ENCODE measurements around the gene SLC12A1. TPM values are rescaled to one million over a fixed set of nuclear protein-coding genes. Genes with fewer than 3 reads are reported as not detected.

SLC12A1 gene
- total and polyA plus RNA-seq, 2 experiments from 2014 or later = 0.57 to 0.59 TPM

GRCh38 chr15:48182749-48183148 is 23.4 kb upstream of the SLC12A1 start:
- ATAC-seq = no peak
- H3K79me2 ChIP-seq (replicated peaks; ENCODE audit: insufficient read depth) = no peaks in the 10 kb centered on the region
- no peak overlapping the region for H3K4me2 ChIP-seq
- H3K4me3 ChIP-seq = no peak overlapping the region
- Mint-ChIP-seq H3K9me3 (no peaks in the 10 kb centered on the region; the same call in 2 of the 3 replicates), H3K36me3 (ENCODE audit: low read depth) (no peaks in the 10 kb centered on the region), H3K27ac (no peak overlapping the region), H3K4me1 (peaks cover 16% of the 10 kb centered on the region), H3K27me3 (ENCODE audit: insufficient read depth, low read depth, poor library complexity) (peaks cover 2% of the 10 kb centered on the region), H3K4me3 (no peak overlapping the region)
- H2AFZ ChIP-seq = no peak overlapping the region; the same call in 1 of the 2 replicates
- H3K27ac ChIP-seq (ENCODE audit: low read depth) = no peak overlapping the region
- peaks cover 7% of the 10 kb centered on the region for H3K4me1 ChIP-seq (ENCODE audit: insufficient read depth)
- TF ChIP-seq STAT1 (IDR thresholded peaks at IDR 0.05; ENCODE audit: unreplicated experiment) (no peak), ZNF331 (CRISPR knock-in tag; IDR thresholded peaks at IDR 0.05; ENCODE audit: low read depth) (no peak), JUNB (IDR thresholded peaks at IDR 0.05; ENCODE audit: unreplicated experiment) (no peak), NANOG (IDR thresholded peaks at IDR 0.05; ENCODE audit: borderline replicate concordance) (no peak), CREB1 (CRISPR knock-in tag; IDR thresholded peaks at IDR 0.05; ENCODE audit: low read depth) (no peak), EZH2 (IDR thresholded peaks at IDR 0.05; ENCODE audit: low read depth, unreplicated experiment) (no peak), REST (IDR thresholded peaks at IDR 0.05; ENCODE audit: unreplicated experiment) (no peak), EZH2phosphoT487 (IDR thresholded peaks at IDR 0.05; ENCODE audit: unreplicated experiment) (no peak), ZNF462 (CRISPR knock-in tag; IDR thresholded peaks at IDR 0.05) (no peak), POLR2AphosphoS5 (IDR thresholded peaks at IDR 0.05; ENCODE audit: low read depth) (no peak), ZNF114 (CRISPR knock-in tag; IDR thresholded peaks at IDR 0.05) (no peak)
- TF ChIP-seq, protein P1, sequence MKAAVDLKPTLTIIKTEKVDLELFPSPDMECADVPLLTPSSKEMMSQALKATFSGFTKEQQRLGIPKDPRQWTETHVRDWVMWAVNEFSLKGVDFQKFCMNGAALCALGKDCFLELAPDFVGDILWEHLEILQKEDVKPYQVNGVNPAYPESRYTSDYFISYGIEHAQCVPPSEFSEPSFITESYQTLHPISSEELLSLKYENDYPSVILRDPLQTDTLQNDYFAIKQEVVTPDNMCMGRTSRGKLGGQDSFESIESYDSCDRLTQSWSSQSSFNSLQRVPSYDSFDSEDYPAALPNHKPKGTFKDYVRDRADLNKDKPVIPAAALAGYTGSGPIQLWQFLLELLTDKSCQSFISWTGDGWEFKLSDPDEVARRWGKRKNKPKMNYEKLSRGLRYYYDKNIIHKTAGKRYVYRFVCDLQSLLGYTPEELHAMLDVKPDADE (IDR thresholded peaks at IDR 0.05) = no peak
- TF ChIP-seq, protein P2, sequence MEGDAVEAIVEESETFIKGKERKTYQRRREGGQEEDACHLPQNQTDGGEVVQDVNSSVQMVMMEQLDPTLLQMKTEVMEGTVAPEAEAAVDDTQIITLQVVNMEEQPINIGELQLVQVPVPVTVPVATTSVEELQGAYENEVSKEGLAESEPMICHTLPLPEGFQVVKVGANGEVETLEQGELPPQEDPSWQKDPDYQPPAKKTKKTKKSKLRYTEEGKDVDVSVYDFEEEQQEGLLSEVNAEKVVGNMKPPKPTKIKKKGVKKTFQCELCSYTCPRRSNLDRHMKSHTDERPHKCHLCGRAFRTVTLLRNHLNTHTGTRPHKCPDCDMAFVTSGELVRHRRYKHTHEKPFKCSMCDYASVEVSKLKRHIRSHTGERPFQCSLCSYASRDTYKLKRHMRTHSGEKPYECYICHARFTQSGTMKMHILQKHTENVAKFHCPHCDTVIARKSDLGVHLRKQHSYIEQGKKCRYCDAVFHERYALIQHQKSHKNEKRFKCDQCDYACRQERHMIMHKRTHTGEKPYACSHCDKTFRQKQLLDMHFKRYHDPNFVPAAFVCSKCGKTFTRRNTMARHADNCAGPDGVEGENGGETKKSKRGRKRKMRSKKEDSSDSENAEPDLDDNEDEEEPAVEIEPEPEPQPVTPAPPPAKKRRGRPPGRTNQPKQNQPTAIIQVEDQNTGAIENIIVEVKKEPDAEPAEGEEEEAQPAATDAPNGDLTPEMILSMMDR (conservative IDR thresholded peaks at IDR 0.05; ENCODE audit: low read depth in 2 of 2) = no peak
- no peaks in the 10 kb centered on the region for H3F3A ChIP-seq (replicated peaks; ENCODE audit: low read depth)
- H3K36me3 ChIP-seq (ENCODE audit: insufficient read depth) = no peaks in the 10 kb centered on the region
- no peak for DNase-seq (ENCODE audit: low spot score)
- no peaks in the 10 kb centered on the region for H4K20me1 ChIP-seq (replicated peaks; ENCODE audit: insufficient read depth)
- H3K27me3 ChIP-seq (ENCODE audit: insufficient read depth) = no peaks in the 10 kb centered on the region
- no peaks in the 10 kb centered on the region for H3K9me2 ChIP-seq (ENCODE audit: insufficient read depth)

Data from GM23338 (cell line).